HepG2 (cell line): ENCODE results near the gene C19orf47. TPM values are rescaled to one million over a fixed set of nuclear protein-coding genes. Genes with fewer than 3 reads are reported as not detected.

Experiments
- BRCA1 ChIP-seq: sonication (generic); formaldehyde crosslinking; IDR thresholded peaks from 2 replicates; pipeline ENCODE4 v1.4.0; 2020; ENCODE audit warnings: missing genetic modification reagents
- CC2D1A ChIP-seq: sonication (generic); formaldehyde crosslinking; IDR thresholded peaks from 2 replicates; pipeline ENCODE4 v1.8.1; 2023; ENCODE audit warnings: mild to moderate bottlenecking, missing genetic modification reagents
- ERF ChIP-seq: IDR thresholded peaks from 2 replicates; pipeline ENCODE4 v1.6.1; 2018; ENCODE audit warnings: missing biosample characterization, missing genetic modification reagents
- KDM4B ChIP-seq: sonication (generic); formaldehyde crosslinking; IDR thresholded peaks from 2 replicates; pipeline ENCODE4 v1.4.0; 2020; ENCODE audit warnings: missing genetic modification reagents
- MNT ChIP-seq: fragments of 450-650 bp; IDR thresholded peaks from 2 replicates; pipeline ENCODE4 v1.6.1; 2016
- MTA3 ChIP-seq: sonication (generic); formaldehyde crosslinking; IDR thresholded peaks from 2 replicates; pipeline ENCODE4 v1.4.0; 2020; ENCODE audit warnings: missing genetic modification reagents
- NFYC ChIP-seq: IDR thresholded peaks from 2 replicates; pipeline ENCODE4 v1.6.1; 2016; ENCODE audit warnings: missing genetic modification reagents, missing compliant biosample characterization
- TFE3 ChIP-seq: IDR thresholded peaks from 2 replicates; pipeline ENCODE4 v1.6.1; 2016
- THYN1 ChIP-seq: sonication (generic); formaldehyde crosslinking; IDR thresholded peaks from 2 replicates; pipeline ENCODE4 v1.8.1; 2023; ENCODE audit warnings: low read depth, mild to moderate bottlenecking, moderate library complexity, missing genetic modification reagents, borderline replicate concordance
- ZFX ChIP-seq: sonication (generic); formaldehyde crosslinking; IDR thresholded peaks from 2 replicates; pipeline ENCODE4 v1.4.0; 2020; ENCODE audit warnings: mild to moderate bottlenecking, low read depth, missing genetic modification reagents, moderate library complexity
- ZHX1 ChIP-seq: sonication (generic); formaldehyde crosslinking; IDR thresholded peaks from 2 replicates; pipeline ENCODE4 v1.8.1; 2022; ENCODE audit warnings: low read depth, mild to moderate bottlenecking, missing genetic modification reagents
- ZNF276 ChIP-seq: sonication (generic); formaldehyde crosslinking; IDR thresholded peaks from 2 replicates; pipeline ENCODE4 v1.4.0; 2020; ENCODE audit warnings: mild to moderate bottlenecking, low read depth, missing genetic modification reagents
- ZNF609 ChIP-seq: sonication (generic); formaldehyde crosslinking; IDR thresholded peaks from 2 replicates; pipeline ENCODE4 v1.4.0; 2020; ENCODE audit warnings: mild to moderate bottlenecking, missing genetic modification reagents, borderline replicate concordance
- ZNF639 ChIP-seq: conservative IDR thresholded peaks from 2 replicates; pipeline ENCODE4 v1.6.1; 2018; ENCODE audit warnings: missing genetic modification reagents
- polyA plus RNA-seq, 8 experiments: library from polyadenylated mRNA; depleted of rRNA in 3 of 8; stranded (reverse) in 7 of 8; unstranded in 1 of 8; fragments of >200 nt; fragmentation: Illumina TruSeq in 4 of 8; extraction: Trizol in 4 of 8; gene quantifications; 2 replicates each; pipeline versions ENCODE4 v1.2.1 to v1.2.3, GENCODE V29; 2011 to 2016; ENCODE audit warnings: low read depth in 4 of 8, missing spikeins in 1 of 8, mixed read lengths in 1 of 8; ENCODE audit not compliant: insufficient read depth in 1 of 8
- total RNA-seq, 5 experiments: library from RNA; depleted of rRNA; stranded (reverse); fragments of >200 nt; fragmentation: Illumina TruSeq; extraction: Trizol; gene quantifications; 2 replicates each; pipeline ENCODE4 v1.2.3, GENCODE V29; 2016; ENCODE audit warnings: low read depth in 1 of 5

C19orf47 gene
- total and polyA plus RNA-seq, 2 of the 13 experiments (the other 11 are each of a cell fraction or from before 2014, with no cell fraction given) = 8.1 to 10.6 TPM

GRCh38 chr19:40348125-40348913 lies at the start of gene C19orf47, which contains the start of gene PLD3 (continued):
- TF ChIP-seq ZNF609 (CRISPR knock-in tag) (peak; percentile 47; the same call in 1 of the 2 replicates), ZNF276 (CRISPR knock-in tag) (0 out of 2 replicates have a peak, but pooled peaks have one; percentile 22), KDM4B (CRISPR knock-in tag) (peak; percentile 59; the same call in 1 of the 2 replicates), ZFX (CRISPR knock-in tag) (peak; percentile 82), ZHX1 (CRISPR knock-in tag) (peak; percentile 68; the same call in 1 of the 2 replicates), MNT (peak; percentile 89), TFE3 (CRISPR knock-in tag) (peak; percentile 97), CC2D1A (no peak), THYN1 (no peak), BRCA1 (CRISPR knock-in tag) (0 out of 2 replicates have a peak, but pooled peaks have one; percentile 60), NFYC (peak; percentile 82), ZNF639 (CRISPR knock-in tag) (peak; percentile 97), MTA3 (no peak), ERF (CRISPR knock-in tag) (peak; percentile 85)
